HG02884 (cell line): Measurements from ENCODE around the gene FOXJ1.

Experiments
- ATAC-seq: cut with Tn5 transposase; IDR thresholded peaks from one replicate; pipeline ENCODE4 v1.9.1; 2021; ENCODE audit warnings: mild to moderate bottlenecking, moderate library complexity; ENCODE audit not compliant: unreplicated experiment

FOXJ1 gene

DNA sequence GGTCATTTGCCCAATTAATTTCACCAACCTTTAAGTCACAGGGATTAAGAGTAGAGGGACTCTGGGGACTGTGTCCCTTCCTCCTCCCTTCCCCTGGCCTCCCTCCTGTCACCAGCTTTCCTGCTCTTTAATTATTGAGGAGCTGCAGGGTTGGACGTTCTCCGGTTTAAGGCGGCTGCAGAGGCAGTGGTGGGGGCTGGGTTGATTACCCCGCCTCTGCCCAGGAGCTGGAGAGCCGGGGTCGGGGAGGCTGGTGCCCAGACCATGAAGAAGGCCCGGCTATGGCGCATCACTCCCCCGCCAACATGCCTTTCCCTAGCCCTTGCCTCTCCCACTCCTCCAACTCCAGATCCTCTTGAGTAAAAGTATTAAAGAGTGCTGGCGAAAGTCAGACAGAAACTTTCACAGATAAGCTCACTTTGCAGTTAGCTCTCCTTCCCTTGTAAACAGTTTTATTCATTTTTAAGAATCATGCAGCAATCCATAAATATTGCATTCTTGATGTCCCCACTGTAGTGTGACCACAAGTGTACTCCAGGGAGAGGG, 1.1 kb upstream of the FOXJ1 start:
- no peak for ATAC-seq

GRCh38 chr17:76140661-76141211, 309 bp downstream of the FOXJ1 start:
- no peak for ATAC-seq

DNA sequence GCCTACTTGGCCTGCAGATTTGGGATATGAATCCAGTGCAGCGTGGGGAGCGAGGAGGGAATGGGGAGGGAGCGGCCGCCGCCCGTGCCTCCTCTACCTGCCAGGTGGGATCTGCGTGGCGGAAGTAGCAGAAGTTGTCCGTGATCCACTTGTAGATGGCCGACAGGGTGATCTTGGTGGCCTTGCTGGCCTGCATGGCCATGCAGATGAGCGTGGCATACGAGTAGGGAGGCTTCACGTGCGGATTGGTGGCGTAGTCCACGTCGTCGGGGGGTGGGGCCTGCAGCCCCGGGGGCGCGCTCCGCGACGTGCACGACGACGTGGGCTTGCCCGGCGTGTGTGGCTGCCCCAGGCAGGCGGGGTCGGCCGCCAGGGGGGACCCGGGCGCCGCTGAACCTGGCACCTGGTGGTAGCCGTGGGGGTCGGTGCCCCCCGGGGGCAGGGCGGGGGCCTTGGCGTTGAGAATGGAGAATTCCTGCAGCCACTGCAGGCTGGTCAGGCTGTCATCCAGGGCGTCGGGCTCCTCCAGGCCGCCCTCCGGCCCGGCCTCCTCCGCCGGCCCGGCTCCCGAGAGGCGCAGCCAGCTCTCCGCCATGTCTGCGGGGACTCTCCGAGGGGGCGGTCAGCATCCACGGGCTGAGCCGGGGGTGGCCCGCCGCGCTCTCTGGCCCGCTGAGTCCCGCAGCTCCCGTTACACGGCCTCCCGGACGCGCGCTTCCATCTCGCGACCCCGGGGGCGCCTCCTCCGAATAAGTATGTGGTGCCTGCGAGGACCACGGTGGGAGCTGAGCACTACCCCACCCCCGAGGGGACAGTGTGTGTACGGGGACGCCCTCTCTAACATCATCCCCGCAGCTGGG, 1.0 kb downstream of the FOXJ1 start:
- no peak for ATAC-seq

DNA sequence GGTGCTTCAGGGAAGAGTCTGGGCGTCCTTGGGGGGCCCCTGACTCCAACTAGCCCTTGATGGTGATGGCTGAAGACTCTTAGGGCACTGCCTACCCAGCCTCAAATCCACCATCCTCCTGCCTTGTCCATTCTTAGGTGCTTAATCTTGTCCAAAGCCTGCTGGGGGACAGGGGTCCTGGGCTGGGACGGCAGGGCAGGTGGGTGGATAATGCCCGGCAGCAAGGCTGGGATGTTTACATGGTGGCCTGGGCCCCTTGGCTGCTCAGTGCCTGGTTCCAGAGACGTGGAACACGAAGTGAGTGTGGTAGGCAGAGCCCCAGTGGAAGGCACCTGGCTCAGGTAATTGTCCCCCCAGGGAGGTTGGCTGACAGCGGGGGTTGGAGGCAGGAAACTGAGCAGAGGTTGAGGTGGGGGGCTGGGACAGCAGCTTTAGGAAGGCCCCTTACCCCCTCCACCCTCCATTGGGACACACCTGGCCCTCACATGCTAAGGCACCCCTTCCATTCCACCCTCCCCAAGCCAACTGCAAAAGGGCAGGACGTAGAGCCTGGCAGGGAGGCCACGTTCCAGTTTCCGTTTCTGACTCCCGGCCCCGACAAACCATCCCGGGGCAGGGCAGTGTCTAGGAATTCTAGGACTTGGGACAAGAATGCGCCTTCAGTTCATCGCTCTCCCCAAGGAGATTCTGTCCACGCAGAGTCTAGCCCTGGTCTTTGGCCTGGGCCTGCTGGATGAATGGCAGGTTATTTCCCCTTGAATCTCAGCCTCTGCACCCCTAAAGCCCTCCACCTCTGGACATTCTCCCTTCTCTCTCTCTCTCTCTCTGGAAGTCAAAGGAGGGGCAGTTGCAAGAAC, 1.9 kb downstream of the FOXJ1 start:
- ATAC-seq = no peak

GRCh38 chr17:76138234-76138895, 2.7 kb downstream of the FOXJ1 start:
- ATAC-seq = no peak

DNA sequence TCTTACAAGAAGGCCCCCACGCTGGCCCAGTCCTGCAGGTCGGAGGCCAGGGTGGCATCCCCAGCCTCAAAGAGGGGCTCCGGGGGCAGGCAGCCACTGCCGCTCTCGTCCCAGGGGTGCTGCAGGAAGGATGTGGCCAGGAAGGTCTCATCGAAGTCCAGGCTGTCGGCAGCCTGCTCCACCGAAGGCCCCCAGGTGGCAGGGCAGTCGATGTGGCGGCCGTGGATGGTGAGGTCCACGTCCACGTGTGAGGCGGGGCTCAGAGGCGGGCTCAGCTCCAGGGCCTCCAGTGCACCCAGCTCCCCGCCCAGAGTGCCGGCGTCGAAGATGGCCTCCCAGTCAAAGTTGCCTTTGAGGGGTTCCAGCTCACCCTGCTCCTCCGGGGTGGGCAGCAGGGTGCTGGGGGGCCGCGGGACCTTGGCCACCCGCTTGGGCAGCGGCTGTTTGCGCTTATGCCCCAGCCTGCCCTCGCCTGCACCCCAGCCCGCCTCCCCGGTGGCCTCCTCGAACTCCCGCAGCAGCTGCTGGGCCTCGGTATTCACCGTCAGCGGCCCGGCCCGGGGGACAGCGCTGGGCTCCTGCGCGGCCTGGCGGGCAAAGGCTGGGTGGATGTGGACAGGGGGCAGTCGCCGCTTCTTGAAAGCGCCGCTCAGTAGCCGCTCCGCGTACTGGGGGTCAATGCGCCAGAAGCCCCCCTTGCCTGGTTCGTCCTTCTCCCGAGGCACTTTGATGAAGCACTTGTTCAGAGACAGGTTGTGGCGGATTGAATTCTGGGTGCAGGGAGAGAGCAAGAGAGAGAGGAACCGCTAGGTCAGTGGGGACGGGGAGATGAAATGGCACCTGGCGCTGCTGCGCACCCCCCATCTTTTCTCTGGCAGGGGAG, 3.5 kb downstream of the FOXJ1 start:
- no peak for ATAC-seq

DNA sequence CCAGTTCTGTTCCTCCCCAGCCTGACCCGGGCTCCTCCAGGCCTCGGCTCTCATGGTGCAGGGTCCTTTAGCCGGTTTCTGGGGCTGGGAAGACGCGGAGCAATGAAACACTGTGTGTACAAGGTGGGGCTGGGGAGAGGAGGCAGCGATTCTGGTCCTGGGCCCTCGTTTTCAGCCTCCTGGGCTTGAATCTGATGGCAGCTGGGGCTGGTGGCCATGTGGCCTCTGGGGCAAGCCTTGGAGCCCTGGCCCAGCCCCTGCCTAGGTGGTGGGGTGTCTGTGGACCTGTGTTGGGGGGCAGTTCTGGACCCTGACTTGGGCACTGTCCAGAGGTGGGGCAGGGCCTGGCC, 4.1 kb downstream of the FOXJ1 start:
- no peak for ATAC-seq

DNA sequence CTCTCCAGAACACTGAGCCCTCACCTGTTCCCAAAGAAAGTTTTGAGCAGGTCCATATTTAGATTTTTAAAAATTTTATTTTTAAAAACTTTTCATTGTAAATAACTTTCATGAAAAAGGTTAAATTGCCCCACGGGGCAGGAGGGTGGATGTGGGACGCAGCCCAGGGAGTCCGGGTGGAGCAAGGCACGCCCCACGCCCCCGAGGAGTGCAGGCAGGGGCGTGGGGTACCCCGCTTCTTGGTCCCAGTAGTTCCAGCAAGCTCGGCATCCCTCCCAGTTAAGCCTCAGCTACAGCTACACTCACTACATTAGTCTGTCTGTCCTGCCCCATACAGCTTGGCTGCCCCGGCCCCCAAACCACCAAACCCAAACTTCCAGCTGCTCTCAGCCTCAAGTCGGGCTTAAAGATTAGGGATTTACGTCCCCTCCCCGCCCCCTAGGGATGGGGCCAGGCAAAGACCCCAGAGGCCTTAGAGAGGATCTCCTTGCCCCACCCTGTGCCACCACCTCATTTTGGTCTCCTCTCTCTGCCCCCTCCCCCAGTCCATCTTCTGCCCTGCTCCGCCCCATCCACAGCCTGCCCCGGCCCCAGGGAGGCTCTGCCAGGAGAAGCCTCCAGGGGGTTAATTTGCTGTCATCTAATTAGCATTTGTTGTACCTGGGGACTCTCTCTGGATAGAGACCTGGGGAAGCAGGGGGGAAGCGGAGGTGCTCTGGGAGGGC, 4.6 kb downstream of the FOXJ1 start:
- no peak for ATAC-seq

GRCh38 chr17:76135810-76136188, 5.2 kb downstream of the FOXJ1 start:
- ATAC-seq = no peak

DNA sequence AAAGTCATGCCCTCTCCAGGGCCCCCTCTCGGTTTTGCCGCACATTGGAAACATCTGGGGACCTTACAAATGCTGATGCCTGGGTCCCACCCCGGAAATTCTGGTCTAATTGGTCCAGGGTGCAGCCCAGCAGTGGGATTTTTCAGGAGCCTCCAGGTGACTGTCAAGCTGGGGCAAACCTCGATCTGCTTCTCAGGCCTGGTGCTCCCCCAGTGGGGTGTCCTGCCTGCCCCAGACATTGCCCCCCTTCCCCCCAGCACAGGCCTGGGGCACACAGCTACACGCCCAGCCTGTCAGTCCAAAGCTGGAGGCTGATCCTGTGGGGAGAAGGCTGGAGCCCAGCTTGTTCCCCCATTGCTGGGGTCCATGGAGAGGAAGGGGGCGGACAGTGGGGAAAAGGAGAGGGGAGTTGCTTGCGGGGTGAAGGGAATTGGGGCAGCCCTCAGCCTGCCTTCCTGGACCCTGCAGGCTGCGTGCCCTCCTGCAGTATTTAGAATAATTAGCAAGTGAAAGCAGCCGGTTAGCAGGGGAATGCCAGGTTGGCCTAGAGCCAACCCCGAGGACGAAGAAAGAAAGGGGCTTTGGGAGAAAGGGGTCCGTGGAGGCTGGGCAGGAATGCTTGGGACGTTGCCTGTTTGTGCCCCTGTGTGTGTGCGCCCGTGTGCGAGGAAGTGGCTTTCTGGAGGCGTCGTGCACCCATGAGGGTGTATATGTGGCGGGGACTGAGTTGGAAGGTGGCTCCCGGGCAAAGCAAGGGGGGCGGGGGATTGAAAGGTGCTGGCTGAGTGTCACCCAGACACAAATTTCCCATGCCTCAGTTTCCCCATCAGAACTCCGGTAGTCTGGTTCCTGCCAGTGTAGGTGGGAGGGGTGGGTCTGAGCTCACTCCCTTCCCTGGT, 5.9 kb downstream of the FOXJ1 start:
- no peak for ATAC-seq

- no peak for ATAC-seq
Observed at GRCh38 chr17:76132574-76133338, 8.3 kb downstream of the FOXJ1 start.

DNA sequence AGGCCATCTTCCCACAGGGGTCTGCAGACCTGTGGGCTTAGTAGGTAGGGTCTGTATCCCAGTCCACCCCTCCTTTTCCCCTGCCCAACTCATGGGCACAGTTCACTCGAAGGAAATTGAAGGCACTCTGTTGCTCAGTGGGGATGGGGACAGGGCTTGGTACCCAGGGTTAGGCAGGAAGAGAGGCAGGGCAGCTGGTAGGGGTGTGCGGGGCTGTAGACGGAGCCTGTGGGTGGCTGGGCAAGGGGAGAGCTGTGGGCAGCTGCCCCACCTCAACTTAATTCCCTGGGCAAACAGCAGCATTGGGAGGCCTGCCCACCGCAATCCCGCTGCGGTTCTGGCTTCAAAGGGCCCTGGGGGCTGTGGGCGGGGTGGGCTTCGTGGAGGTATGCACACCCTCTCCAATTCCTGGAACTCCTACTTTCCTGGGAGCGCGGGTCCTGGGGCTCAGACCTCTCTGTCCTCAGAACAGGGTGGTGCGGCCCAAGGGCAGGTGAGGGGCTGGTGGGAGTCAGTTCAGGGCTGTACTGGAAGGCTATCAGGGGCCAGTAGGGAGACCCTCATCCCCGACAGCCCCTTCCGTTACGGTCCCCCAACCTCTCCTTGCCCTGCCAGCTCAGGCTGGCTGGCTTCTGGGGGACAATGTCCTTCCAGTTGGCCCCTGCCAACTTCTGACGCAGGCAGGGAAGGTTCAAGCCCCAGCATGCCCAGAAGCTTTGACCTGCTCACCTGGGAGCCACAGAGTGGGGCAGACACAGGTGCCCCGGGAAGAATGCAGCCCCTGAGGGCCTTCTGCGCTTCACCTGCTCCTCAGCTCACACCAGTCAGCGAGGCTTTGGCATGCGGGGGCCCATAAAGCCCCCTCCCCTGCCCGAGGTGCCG, 9.1 kb downstream of the FOXJ1 start:
- ATAC-seq = no peak

GRCh38 chr17:76131051-76131691, 9.9 kb downstream of the FOXJ1 start:
- no peak for ATAC-seq

DNA sequence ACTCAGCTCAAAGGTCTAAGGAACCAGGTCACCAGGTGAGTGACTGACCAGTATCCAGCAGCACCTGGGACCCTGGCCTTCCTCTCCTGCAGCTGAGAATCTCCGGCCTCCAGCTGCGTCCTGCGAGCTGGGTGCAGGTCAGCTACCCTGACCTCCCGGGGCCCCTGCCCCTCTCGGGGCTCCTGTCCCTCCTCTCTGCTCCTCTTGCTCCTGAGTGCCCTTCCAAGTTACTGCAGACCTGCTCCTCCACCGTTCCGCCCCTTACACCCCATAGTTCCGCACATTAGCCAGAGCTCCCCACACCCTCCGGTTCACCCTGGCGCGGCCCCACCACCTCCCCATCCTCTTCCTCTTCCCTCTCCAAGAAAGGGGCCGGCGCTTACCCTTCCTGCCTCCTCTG, 10.6 kb downstream of the FOXJ1 start:
- ATAC-seq = no peak

DNA sequence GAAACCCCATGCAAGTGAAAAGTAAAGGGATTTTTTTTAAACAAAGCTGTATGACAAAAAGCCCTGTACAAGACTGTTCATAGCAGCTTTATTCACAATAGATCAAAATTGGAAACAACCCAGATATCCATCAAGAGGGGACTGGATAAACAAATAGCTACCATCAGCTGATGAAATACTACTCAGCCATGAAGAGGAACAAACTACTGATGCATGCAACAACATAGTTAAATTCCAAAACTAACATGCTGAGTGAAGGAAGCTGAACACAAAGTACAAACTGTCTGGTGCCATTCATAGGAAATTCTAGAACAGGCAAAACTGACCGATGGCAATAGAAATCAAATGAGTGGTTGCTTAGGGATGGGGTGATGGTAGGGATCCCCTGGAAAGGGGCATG, 15.1 kb downstream of the FOXJ1 start:
- ATAC-seq = no peak

DNA sequence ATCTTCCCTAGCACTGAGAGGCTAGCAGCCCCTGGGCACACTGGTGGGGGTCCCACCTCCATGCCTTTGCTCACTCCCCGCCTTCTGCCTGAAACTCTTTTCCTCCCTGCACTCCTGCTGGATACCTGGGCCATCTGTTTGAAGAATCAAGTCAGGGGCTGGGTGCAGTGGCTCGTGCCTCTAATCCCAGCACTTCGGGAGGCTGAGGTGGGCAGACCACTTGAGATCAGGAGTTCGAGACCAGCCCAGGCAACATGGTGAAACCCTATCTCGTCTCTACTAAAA, 15.7 kb downstream of the FOXJ1 start:
- ATAC-seq = no peak
